HEK293 (cell line): ENCODE data around the gene PLP2.

Experiments used
- BCL11A ChIP-seq: fragments of 450-650 bp; formaldehyde crosslinking; IDR thresholded peaks from 2 replicates; pipeline ENCODE4 v1.5.1; 2016; ENCODE audit warnings: low read depth, missing biosample characterization, missing genetic modification characterization
- BCL11B ChIP-seq: fragments of 450-650 bp; formaldehyde crosslinking; IDR thresholded peaks from 2 replicates; pipeline ENCODE4 v1.5.1; 2016; ENCODE audit warnings: low read depth, missing biosample characterization, missing genetic modification characterization
- FEZF1 ChIP-seq: fragments of 450-650 bp; formaldehyde crosslinking; IDR thresholded peaks from 2 replicates; pipeline ENCODE4 v1.5.1; 2016; ENCODE audit warnings: missing biosample characterization, missing genetic modification characterization
- GLIS2 ChIP-seq: fragments of 450-650 bp; formaldehyde crosslinking; IDR thresholded peaks from 2 replicates; pipeline ENCODE4 v1.5.1; 2016; ENCODE audit warnings: missing biosample characterization, missing genetic modification characterization
- KLF16 ChIP-seq: fragments of 450-650 bp; formaldehyde crosslinking; IDR thresholded peaks from 2 replicates; pipeline ENCODE4 v1.5.1; 2017; ENCODE audit warnings: missing biosample characterization, missing genetic modification characterization
- KLF9 ChIP-seq: fragments of 450-650 bp; formaldehyde crosslinking; IDR thresholded peaks from 2 replicates; pipeline ENCODE4 v1.5.1; 2016; ENCODE audit warnings: missing biosample characterization, missing genetic modification characterization, low read depth
- OVOL3 ChIP-seq: fragments of 450-650 bp; formaldehyde crosslinking; IDR thresholded peaks from 2 replicates; pipeline ENCODE4 v1.5.1; 2016; ENCODE audit warnings: missing biosample characterization, missing genetic modification characterization
- ZBTB7A ChIP-seq: fragments of 450-650 bp; formaldehyde crosslinking; IDR thresholded peaks from 2 replicates; pipeline ENCODE4 v1.5.1; 2016; ENCODE audit warnings: low read depth, missing biosample characterization, missing genetic modification characterization
- ZFHX2 ChIP-seq: fragments of 450-650 bp; formaldehyde crosslinking; conservative IDR thresholded peaks from 2 replicates; pipeline ENCODE4 v1.5.1; 2016; ENCODE audit warnings: missing biosample characterization, missing genetic modification characterization
- ZFP37 ChIP-seq: fragments of 450-650 bp; formaldehyde crosslinking; IDR thresholded peaks from 2 replicates; pipeline ENCODE4 v1.5.1; 2016; ENCODE audit warnings: missing biosample characterization, missing genetic modification characterization
- ZFP69B ChIP-seq: fragments of 450-650 bp; formaldehyde crosslinking; IDR thresholded peaks from 2 replicates; pipeline ENCODE4 v1.5.1; 2016; ENCODE audit warnings: missing biosample characterization, missing genetic modification characterization
- ZNF132 ChIP-seq: fragments of 450-650 bp; formaldehyde crosslinking; IDR thresholded peaks from 2 replicates; pipeline ENCODE4 v1.5.1; 2017; ENCODE audit warnings: missing biosample characterization, missing genetic modification characterization, borderline replicate concordance
- ZNF2 ChIP-seq: fragments of 450-650 bp; formaldehyde crosslinking; IDR thresholded peaks from 2 replicates; pipeline ENCODE4 v1.5.1; 2016; ENCODE audit warnings: missing biosample characterization, missing genetic modification characterization
- ZNF311 ChIP-seq: fragments of 450-650 bp; formaldehyde crosslinking; IDR thresholded peaks from 2 replicates; pipeline ENCODE4 v1.5.1; 2017; ENCODE audit warnings: missing biosample characterization, missing genetic modification characterization, borderline replicate concordance
- ZNF335 ChIP-seq: fragments of 450-650 bp; formaldehyde crosslinking; conservative IDR thresholded peaks from 2 replicates; pipeline ENCODE4 v1.5.1; 2016; ENCODE audit warnings: missing biosample characterization, missing genetic modification characterization
- ZNF354C ChIP-seq: fragments of 450-650 bp; formaldehyde crosslinking; IDR thresholded peaks from 2 replicates; pipeline ENCODE4 v1.5.1; 2016; ENCODE audit warnings: missing biosample characterization, missing genetic modification characterization, low read depth, borderline replicate concordance
- ZNF391 ChIP-seq: fragments of 450-650 bp; formaldehyde crosslinking; IDR thresholded peaks from 2 replicates; pipeline ENCODE4 v1.5.1; 2016; ENCODE audit warnings: low read depth, missing biosample characterization, missing genetic modification characterization, borderline replicate concordance
- ZNF501 ChIP-seq: fragments of 450-650 bp; formaldehyde crosslinking; IDR thresholded peaks from 2 replicates; pipeline ENCODE4 v1.5.1; 2016; ENCODE audit warnings: missing biosample characterization, missing genetic modification characterization
- ZNF596 ChIP-seq: fragments of 450-650 bp; IDR thresholded peaks from 2 replicates; pipeline ENCODE4 v1.5.0; 2018; ENCODE audit warnings: missing biosample characterization, mild to moderate bottlenecking, missing genetic modification characterization, moderate library complexity
- ZNF610 ChIP-seq: fragments of 450-650 bp; formaldehyde crosslinking; IDR thresholded peaks from 2 replicates; pipeline ENCODE4 v1.5.1; 2016; ENCODE audit warnings: missing biosample characterization, missing genetic modification characterization, borderline replicate concordance
- ZNF624 ChIP-seq: fragments of 450-650 bp; formaldehyde crosslinking; IDR thresholded peaks from 2 replicates; pipeline ENCODE4 v1.5.1; 2017; ENCODE audit warnings: missing biosample characterization, missing genetic modification characterization
- ZNF629 ChIP-seq: fragments of 450-650 bp; formaldehyde crosslinking; IDR thresholded peaks from 2 replicates; pipeline ENCODE4 v1.5.1; 2017; ENCODE audit warnings: missing biosample characterization, missing genetic modification characterization
- ZNF792 ChIP-seq: fragments of 450-650 bp; formaldehyde crosslinking; IDR thresholded peaks from 2 replicates; pipeline ENCODE4 v1.5.1; 2016; ENCODE audit warnings: missing biosample characterization, missing genetic modification characterization
- ZSCAN23 ChIP-seq: fragments of 450-650 bp; formaldehyde crosslinking; IDR thresholded peaks from 2 replicates; pipeline ENCODE4 v1.5.1; 2016; ENCODE audit warnings: missing biosample characterization, missing genetic modification characterization
- TF ChIP-seq, protein P1 (sequence below): fragments of 450-650 bp; formaldehyde crosslinking; IDR thresholded peaks from 2 replicates; pipeline ENCODE4 v1.5.1; 2016; ENCODE audit warnings: missing biosample characterization, missing genetic modification characterization
- TF ChIP-seq, protein P2 (sequence below): fragments of 450-650 bp; formaldehyde crosslinking; IDR thresholded peaks from 2 replicates; pipeline ENCODE4 v1.5.1; 2016; ENCODE audit warnings: missing biosample characterization, missing genetic modification characterization
- TF ChIP-seq, protein P3 (sequence below): fragments of 450-650 bp; formaldehyde crosslinking; IDR thresholded peaks from 2 replicates; pipeline ENCODE4 v1.5.1; 2016; ENCODE audit warnings: missing biosample characterization, missing genetic modification characterization
- TF ChIP-seq, protein P4 (sequence below): fragments of 450-650 bp; formaldehyde crosslinking; IDR thresholded peaks from 2 replicates; pipeline ENCODE4 v1.5.1; 2016; ENCODE audit warnings: missing biosample characterization, missing genetic modification characterization
- TF ChIP-seq, protein P5 (sequence below): fragments of 450-650 bp; formaldehyde crosslinking; IDR thresholded peaks from 2 replicates; pipeline ENCODE4 v1.5.1; 2016; ENCODE audit warnings: missing biosample characterization, missing genetic modification characterization

Gene PLP2

DNA sequence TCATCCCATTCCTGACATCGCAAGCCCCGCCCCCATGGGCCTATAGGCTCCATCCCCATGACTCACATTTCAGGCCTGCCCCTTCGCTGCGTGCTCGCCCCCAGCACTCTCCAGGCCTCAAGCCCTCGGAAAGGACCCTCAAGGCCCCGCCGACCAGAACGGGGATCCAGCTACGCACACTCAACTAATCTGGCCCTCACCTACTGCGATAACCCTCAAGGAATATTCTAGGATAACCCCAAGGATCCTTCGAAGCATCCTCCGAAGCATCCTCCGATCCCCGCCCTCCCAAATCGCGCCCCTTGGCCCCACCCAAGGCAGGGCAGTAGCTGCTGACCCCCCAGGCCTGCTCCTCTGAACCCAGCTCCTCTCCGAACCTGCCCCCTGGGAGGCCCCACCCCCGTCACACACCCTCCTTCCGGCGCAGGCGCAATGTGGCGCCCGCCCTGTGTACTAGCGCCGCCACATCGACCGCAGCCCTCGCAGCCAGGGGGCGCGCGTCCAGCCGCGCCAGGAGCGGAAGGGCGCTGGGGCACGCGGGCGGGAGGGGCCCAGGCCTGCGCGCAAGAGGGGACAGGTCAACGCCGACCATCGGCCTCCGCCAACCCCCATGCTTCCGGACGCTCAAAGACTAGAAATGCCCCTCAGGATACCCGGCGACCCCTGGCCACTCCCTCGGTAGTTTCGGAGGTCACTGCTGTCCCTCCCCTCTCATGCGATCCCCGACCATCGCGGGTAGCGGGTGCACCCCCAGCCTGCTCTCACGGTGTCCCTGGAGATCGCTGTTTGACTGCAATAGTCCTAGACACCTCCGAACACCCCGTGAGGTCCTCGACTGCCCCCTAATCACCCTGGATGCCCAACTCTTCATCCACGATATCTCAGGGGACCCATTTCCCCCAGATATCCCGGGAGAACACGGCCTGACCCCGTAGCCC, 15.5 kb upstream of the PLP2 start (continued):
- TF ChIP-seq BCL11B (tag by site-specific recombination) (peak; percentile 72), KLF9 (tag by site-specific recombination) (peak; percentile 89), ZNF354C (tag by site-specific recombination) (no peak), ZNF501 (tag by site-specific recombination) (peak; percentile 67; the same call in 1 of the 2 replicates), ZFP37 (tag by site-specific recombination) (peak; percentile 47; the same call in 1 of the 2 replicates), KLF16 (peak; percentile 26; the same call in 1 of the 2 replicates), ZBTB7A (tag by site-specific recombination) (0 out of 2 replicates have a peak, but pooled peaks have one; percentile 38), ZNF629 (tag by site-specific recombination) (peak; percentile 67), BCL11A (peak; percentile 76), ZFP69B (tag by site-specific recombination) (peak; percentile 51; the same call in 1 of the 2 replicates), FEZF1 (no peak), ZSCAN23 (tag by site-specific recombination) (0 out of 2 replicates have a peak, but pooled peaks have one; percentile 44), ZNF311 (tag by site-specific recombination) (no peak), GLIS2 (tag by site-specific recombination) (peak; percentile 98), OVOL3 (0 out of 2 replicates have a peak, but pooled peaks have one; percentile 31), ZNF610 (tag by site-specific recombination) (0 out of 2 replicates have a peak, but pooled peaks have one; percentile 26), ZNF132 (tag by site-specific recombination) (no peak), ZNF792 (no peak), ZFHX2 (tag by site-specific recombination) (0 out of 2 replicates have a peak, but pooled peaks have one; percentile 27), ZNF2 (tag by site-specific recombination) (0 out of 2 replicates have a peak, but pooled peaks have one; percentile 6), ZNF624 (no peak), ZNF391 (tag by site-specific recombination) (peak; percentile 9; the same call in 1 of the 2 replicates), ZNF335 (tag by site-specific recombination) (peak; percentile 95), ZNF596 (tag by site-specific recombination) (no peak)
- TF ChIP-seq, protein P1, sequence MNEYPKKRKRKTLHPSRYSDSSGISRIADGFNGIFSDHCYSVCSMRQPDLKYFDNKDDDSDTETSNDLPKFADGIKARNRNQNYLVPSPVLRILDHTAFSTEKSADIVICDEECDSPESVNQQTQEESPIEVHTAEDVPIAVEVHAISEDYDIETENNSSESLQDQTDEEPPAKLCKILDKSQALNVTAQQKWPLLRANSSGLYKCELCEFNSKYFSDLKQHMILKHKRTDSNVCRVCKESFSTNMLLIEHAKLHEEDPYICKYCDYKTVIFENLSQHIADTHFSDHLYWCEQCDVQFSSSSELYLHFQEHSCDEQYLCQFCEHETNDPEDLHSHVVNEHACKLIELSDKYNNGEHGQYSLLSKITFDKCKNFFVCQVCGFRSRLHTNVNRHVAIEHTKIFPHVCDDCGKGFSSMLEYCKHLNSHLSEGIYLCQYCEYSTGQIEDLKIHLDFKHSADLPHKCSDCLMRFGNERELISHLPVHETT (tag by site-specific recombination), result no peak
- TF ChIP-seq, protein P2, sequence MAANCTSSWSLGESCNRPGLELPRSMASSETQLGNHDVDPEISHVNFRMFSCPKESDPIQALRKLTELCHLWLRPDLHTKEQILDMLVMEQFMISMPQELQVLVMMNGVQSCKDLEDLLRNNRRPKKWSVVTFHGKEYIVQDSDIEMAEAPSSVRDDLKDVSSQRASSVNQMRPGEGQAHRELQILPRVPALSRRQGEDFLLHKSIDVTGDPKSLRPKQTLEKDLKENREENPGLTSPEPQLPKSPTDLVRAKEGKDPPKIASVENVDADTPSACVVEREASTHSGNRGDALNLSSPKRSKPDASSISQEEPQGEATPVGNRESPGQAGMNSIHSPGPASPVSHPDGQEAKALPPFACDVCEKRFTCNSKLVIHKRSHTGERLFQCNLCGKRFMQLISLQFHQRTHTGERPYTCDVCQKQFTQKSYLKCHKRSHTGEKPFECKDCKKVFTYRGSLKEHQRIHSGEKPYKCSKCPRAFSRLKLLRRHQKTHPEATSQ, result no peak
- TF ChIP-seq, protein P3, sequence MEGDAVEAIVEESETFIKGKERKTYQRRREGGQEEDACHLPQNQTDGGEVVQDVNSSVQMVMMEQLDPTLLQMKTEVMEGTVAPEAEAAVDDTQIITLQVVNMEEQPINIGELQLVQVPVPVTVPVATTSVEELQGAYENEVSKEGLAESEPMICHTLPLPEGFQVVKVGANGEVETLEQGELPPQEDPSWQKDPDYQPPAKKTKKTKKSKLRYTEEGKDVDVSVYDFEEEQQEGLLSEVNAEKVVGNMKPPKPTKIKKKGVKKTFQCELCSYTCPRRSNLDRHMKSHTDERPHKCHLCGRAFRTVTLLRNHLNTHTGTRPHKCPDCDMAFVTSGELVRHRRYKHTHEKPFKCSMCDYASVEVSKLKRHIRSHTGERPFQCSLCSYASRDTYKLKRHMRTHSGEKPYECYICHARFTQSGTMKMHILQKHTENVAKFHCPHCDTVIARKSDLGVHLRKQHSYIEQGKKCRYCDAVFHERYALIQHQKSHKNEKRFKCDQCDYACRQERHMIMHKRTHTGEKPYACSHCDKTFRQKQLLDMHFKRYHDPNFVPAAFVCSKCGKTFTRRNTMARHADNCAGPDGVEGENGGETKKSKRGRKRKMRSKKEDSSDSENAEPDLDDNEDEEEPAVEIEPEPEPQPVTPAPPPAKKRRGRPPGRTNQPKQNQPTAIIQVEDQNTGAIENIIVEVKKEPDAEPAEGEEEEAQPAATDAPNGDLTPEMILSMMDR (tag by site-specific recombination), result peak; percentile 88
- TF ChIP-seq, protein P4, sequence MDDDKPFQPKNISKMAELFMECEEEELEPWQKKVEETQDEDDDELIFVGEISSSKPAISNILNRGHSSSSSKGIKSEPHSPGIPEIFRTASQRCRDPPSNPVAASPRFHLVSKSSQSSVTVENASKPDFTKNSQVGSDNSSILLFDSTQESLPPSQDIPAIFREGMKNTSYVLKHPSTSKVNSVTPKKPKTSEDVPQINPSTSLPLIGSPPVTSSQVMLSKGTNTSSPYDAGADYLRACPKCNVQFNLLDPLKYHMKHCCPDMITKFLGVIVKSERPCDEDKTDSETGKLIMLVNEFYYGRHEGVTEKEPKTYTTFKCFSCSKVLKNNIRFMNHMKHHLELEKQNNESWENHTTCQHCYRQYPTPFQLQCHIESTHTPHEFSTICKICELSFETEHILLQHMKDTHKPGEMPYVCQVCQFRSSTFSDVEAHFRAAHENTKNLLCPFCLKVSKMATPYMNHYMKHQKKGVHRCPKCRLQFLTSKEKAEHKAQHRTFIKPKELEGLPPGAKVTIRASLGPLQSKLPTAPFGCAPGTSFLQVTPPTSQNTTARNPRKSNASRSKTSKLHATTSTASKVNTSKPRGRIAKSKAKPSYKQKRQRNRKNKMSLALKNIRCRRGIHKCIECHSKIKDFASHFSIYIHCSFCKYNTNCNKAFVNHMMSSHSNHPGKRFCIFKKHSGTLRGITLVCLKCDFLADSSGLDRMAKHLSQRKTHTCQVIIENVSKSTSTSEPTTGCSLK (tag by site-specific recombination), result no peak
- TF ChIP-seq, protein P5, sequence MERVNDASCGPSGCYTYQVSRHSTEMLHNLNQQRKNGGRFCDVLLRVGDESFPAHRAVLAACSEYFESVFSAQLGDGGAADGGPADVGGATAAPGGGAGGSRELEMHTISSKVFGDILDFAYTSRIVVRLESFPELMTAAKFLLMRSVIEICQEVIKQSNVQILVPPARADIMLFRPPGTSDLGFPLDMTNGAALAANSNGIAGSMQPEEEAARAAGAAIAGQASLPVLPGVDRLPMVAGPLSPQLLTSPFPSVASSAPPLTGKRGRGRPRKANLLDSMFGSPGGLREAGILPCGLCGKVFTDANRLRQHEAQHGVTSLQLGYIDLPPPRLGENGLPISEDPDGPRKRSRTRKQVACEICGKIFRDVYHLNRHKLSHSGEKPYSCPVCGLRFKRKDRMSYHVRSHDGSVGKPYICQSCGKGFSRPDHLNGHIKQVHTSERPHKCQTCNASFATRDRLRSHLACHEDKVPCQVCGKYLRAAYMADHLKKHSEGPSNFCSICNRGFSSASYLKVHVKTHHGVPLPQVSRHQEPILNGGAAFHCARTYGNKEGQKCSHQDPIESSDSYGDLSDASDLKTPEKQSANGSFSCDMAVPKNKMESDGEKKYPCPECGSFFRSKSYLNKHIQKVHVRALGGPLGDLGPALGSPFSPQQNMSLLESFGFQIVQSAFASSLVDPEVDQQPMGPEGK (tag by site-specific recombination), result peak; percentile 99
